ENCODE measurements around the gene NUP214. TPM values are rescaled to one million over a fixed set of nuclear protein-coding genes. Genes with fewer than 3 reads are reported as not detected.
A peak's percentile ranks its signal among the peaks of the same experiment; 100 is the strongest.
"Not testable (repeated sequence)": the region's sequence is repeated elsewhere in the genome, so short reads cannot be mapped to it uniquely, and the experiment has no call there.

Gene NUP214
- total RNA-seq, 2 donors from 2014 or later, result 29.0 to 30.8 TPM

DNA sequence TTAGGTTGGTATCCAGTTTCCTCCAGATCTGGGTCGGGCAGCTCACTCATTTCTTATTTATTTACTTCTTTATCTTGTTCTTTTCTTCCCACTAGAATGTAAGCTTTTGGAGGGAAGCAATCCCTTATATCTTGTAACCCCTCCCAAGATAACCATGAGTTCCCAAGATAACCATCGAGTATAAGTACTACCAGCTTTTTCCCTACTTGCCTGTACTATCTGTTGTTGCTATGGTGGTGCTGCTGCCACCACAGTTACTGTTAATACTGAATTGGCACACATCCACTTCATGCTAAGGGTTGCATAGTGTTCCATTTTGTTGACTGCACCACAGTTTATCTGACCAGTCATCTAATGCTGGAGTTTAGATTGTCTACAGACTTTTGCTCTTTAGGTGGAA is 19.9 kb downstream of the NUP214 start:
- DNase-seq (no peak), ATAC-seq (no peak)
- intact Hi-C loops (cut with DNase I), result loop anchor here in 1 of 2 donors (10.0 kb wide), 1 partner anchor 310 kb away; no protein-coding TSS in a partner anchor

DNA sequence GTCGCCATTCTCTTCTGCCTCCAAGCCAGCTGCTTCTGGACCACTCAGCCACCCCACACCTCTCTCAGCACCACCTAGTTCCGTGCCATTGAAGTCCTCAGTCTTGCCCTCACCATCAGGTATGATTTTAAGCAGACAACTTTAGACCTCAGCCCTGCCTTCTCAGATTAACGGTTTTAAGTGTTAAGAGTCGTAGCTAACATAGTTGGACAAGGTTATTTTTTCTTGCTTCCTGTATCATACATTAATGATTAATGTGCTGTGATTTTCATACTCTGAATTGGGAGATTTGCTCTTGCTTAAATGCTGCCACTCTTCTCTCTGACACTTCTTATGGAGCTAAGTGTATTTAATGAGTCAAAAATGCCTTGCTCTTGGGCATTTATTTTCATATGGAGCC is 20.8 kb downstream of the NUP214 start:
- intact Hi-C loops (cut with DNase I), result loop anchor here in 1 of 2 donors (10.0 kb wide), 1 partner anchor 309 kb away; no protein-coding TSS in a partner anchor
- no peak for ATAC-seq

GRCh38 chr9:131148276-131148675 is 22.9 kb downstream of the NUP214 start:
- ATAC-seq, result no peak
- intact Hi-C loops (cut with DNase I), result loop anchor here in 1 of 2 donors (10.0 kb wide), 1 partner anchor 307 kb away; no protein-coding TSS in a partner anchor
- no peak for DNase-seq

More for the DNA sequence above, 20.8 kb downstream of the NUP214 start:
- no peak for DNase-seq

- intact Hi-C loops (cut with DNase I), result loop anchor here in 1 of 2 donors (10.0 kb wide), 1 partner anchor 306 kb away; no protein-coding TSS in a partner anchor
- DNase-seq (no peak), ATAC-seq (no peak)
Observed at GRCh38 chr9:131148966-131149687, 23.7 kb downstream of the NUP214 start.

- ATAC-seq, result no peak
- no peak for DNase-seq
- intact Hi-C loops (cut with DNase I), result loop anchor here in 1 of 2 donors (10.0 kb wide), 2 partner anchors 305 to 1135 kb away; no protein-coding TSS in a partner anchor
Observed at GRCh38 chr9:131149688-131150053, 24.3 kb downstream of the NUP214 start.

DNA sequence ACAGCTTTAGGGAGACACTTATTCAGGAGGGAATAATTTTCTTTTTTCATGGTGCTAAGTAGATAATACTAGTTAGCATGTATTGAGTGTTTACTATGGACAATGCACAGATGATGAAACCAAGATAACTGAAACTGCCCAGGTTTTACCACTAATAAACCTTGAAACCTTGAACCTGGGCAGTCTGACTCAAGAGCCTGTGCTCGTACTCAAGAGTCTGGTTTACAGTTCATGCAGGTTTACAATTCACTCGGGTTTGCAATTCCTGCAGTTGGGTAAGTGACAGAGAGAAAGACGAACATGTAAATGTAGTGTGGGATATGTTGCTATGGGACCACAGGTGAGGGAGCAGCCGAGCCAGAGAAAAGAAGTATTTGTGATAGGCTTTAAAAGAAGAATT is 28.2 kb downstream of the NUP214 start:
- intact Hi-C loops (cut with DNase I), result loop anchor here in 1 of 2 donors (10.0 kb wide), 1 partner anchor 1131 kb away; no protein-coding TSS in a partner anchor
- ATAC-seq (no peak), DNase-seq (no peak)

GRCh38 chr9:131158673-131159072 is 33.3 kb downstream of the NUP214 start:
- intact Hi-C loops (cut with DNase I), result loop anchor here in 1 of 2 donors (10.0 kb wide), 1 partner anchor 1126 kb away; no protein-coding TSS in a partner anchor

GRCh38 chr9:131160416-131161112 is 35.2 kb downstream of the NUP214 start:
- no peak for ATAC-seq
- intact Hi-C loops (cut with DNase I), result no loop called here
- DNase-seq, result no peak

More at GRCh38 chr9:131158673-131159072, 33.3 kb downstream of the NUP214 start:
- ATAC-seq, DNase-seq: not testable (repeated sequence)

- intact Hi-C loops (cut with DNase I), result no loop called here
- no peak for ATAC-seq
Observed at GRCh38 chr9:131161585-131161984, 36.2 kb downstream of the NUP214 start.

GRCh38 chr9:131162886-131163285 is 37.5 kb downstream of the NUP214 start:
- intact Hi-C loops (cut with DNase I), result no loop called here
- DNase-seq (no peak), ATAC-seq (no peak)

More at GRCh38 chr9:131161585-131161984, 36.2 kb downstream of the NUP214 start:
- DNase-seq, result no peak

DNA sequence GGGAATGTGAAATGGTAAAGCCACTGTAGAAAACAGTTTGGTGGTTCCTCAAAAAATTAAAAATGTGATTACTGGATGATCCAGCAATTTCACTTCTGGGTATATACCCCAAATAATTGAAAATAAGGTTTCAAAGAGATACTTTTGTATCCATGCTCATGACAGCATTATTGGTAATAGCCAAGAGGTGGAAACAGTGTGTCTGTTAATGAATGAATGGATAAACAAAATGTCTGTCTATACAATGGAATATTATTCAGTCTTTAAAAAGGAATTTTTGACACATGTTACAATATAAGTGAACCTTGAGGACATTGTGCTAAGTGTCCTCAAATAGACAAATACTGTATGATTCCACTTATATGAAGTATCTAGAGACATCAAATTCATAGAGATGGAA is 40.1 kb downstream of the NUP214 start:
- intact Hi-C loops (cut with DNase I), result no loop called here
- DNase-seq (no peak), ATAC-seq (no peak)

DNA sequence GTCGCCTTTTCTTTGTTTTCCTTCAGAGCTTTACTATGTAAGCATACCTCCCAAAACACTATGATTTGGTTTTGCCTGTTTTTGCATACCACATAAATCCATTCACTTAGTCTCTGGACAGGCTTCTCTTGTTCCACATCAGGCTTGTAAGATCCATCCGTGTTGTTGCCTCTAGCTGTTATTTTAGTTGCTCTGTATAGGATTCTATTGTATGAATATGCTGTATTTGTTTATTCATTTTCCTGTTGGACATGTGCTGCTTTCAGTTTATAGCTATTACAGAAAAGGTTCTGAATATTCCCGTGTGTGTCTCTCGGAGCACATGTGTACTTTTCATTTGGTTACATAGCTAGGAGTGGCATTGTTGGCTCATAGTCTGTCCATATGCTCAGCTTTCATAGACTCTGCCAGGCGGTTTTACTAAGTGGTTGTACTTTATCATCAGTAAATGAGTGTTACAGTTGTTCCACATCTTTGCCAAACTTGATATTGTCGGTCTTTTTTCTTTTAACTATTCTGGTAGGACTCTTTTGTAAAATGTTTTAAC is 41.8 kb downstream of the NUP214 start:
- intact Hi-C loops (cut with DNase I), result no loop called here
- DNase-seq, result no peak
- no peak for ATAC-seq

- intact Hi-C loops (cut with DNase I), result no loop called here
- no peak for ATAC-seq
Observed at GRCh38 chr9:131167936-131168335, 42.5 kb downstream of the NUP214 start.

DNA sequence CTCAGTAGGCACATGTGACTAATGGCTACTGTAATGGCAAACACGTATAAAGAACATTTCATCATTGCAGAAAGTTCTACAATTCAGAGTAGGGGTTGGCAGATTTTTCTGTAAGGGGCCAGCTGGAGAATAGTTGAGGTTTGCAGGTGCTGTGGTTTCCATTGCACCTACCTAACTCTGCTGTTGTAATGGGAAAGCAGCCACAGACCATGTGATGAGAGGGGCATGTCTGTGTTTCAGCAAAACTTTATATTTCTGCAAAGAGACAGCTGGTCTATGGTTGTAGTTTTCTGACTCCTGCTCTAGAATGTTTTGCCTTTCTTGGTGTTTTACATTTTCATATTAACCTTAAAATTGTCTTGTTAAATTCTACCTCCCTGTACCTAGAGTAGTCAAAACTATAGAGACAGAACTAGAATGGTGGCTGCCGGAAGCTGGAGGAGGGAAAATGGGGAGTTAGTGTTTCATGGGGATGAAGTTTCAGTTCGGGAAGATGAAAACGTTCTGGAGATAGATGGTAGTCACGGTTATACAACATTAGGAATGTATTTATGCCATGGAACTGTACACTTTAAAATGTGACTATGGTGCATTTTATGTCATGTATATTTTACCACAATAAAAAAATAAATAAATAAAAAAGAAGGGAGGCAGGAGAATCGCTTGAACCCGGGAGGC is 44.3 kb downstream of the NUP214 start:
- intact Hi-C loops (cut with DNase I), result loop anchor here in 1 of 2 donors (10.0 kb wide), 1 partner anchor 105 kb away; the partner anchor contains the start of gene FAM78A
- DNase-seq, result no peak
- ATAC-seq, result no peak

More at GRCh38 chr9:131167936-131168335, 42.5 kb downstream of the NUP214 start:
- no peak for DNase-seq

DNA sequence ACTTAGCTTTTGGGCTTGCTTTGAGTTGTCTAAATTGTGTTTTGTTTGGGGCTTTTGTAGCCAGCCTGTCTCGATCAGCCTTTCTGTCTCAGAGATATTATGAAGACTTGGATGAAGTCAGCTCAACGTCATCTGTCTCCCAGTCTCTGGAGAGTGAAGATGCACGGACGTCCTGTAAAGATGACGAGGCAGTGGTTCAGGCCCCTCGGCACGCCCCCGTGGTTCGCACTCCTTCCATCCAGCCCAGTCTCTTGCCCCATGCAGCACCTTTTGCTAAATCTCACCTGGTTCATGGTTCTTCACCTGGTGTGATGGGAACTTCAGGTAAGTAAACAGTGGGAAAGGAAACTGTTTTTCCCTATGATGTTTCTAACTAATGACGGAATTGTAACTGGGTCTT is 48.6 kb downstream of the NUP214 start:
- intact Hi-C loops (cut with DNase I), result loop anchor here in 1 of 2 donors (10.0 kb wide), 1 partner anchor 101 kb away; the partner anchor contains the start of gene FAM78A
- DNase-seq, result no peak
- no peak for ATAC-seq

DNA sequence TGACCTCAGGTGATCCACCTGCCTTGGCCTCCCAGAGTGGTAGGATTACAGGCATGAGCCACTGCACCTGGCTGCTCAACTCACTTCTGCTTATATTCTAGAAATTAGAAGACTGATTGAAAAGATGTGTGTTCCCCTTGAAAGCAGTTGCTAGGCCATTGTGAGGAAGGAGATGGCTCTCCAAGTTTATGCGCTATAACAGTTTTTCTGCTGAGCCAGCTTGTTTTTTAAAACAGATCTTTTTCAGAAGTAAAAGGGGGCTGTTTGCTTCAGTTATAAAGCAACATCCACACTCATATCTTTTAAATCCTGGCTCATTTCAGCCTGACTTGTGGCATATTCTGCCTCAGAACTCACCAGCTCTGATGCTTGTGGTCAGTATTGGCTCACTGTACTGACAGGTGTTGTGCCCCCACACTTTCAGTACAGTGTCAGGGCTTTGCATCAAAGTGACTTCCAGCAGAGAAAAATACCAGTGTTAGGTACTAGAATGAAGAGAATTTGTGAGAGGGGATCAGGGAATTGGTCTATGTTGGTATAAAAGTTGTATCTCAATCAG is 49.4 kb downstream of the NUP214 start:
- intact Hi-C loops (cut with DNase I), result loop anchor here (5.0 to 10.0 kb wide), 3 partner anchors 98 to 163 kb away; partner anchors contain the start of gene FAM78A (in 1 of the 2)
- DNase-seq (no peak), ATAC-seq (no peak)

DNA sequence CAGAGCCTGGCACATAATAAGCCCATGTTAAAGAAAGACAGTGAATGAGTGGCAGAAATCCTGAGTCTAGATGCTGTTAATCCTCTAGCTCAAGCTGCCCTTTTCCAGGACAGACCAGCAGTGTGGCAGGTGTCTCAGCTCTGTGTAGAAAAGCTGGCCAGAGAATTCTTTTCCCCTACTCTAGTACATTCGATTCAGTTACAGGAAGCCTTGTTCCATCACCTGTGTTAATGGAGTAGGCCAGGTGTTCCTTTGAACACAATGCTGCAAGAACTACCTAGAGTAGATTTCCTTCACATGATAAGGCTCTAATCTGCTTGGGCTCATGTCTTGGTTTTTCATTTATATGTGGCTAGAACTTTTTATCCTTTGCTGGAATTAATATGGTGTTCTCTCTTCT is 52.5 kb downstream of the NUP214 start:
- no peak for DNase-seq
- intact Hi-C loops (cut with DNase I), result loop anchor here (1.0 to 10.0 kb wide), 4 partner anchors 94 to 159 kb away; partner anchors contain the start of gene FAM78A (in 1 of the 2)
- ATAC-seq, result no peak

DNA sequence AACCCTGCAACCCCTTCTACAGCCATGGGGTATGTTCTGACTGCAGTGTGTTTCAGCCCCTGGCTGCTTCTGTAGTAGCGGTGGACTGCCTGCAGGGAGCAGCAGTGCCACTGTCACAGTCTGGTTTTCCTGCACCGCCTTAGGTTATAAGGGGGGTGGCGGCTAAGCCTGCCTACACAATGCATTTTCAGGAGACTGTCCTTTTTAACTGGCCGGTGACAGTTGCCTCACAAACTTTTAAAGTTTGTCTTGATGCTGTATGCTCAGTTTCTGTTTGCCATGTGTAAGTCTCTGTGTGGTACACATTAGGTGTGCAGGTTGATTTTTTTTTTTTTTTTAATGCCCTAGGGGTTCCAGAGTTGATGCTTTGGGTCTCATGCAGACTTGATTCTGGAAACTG is 53.0 kb downstream of the NUP214 start:
- peak; percentile 73 for DNase-seq
- peak; percentile 91 to 93 for ATAC-seq
- intact Hi-C loops (cut with DNase I), result loop anchor here (1.0 to 10.0 kb wide), 4 partner anchors 94 to 159 kb away; partner anchors contain the start of gene FAM78A (in 1 of the 2)
